Subcutaneous adipose tissue (tissue), 4 donors: ENCODE measurements around the gene BPIFB4. TPM values are rescaled to one million over a fixed set of nuclear protein-coding genes. Genes with fewer than 3 reads are reported as not detected.

Experiments used
- total RNA-seq, 4 donors: library from RNA; depleted of rRNA; stranded (reverse); fragments of >200 nt; gene quantifications; one replicate each; pipeline ENCODE4 v1.1.0, GENCODE V29; 2016
- TF ChIP-seq, protein P1 (sequence below): fragments of 450-650 bp; IDR thresholded peaks from one replicate; pipeline ENCODE4 v1.5.1; 2016; ENCODE audit warnings: low read depth, mild to moderate bottlenecking, control low read depth, antibody characterized with exemption, moderate library complexity

The BPIFB4 gene
- total RNA-seq, 4 donors from 2014 or later: not detected

DNA sequence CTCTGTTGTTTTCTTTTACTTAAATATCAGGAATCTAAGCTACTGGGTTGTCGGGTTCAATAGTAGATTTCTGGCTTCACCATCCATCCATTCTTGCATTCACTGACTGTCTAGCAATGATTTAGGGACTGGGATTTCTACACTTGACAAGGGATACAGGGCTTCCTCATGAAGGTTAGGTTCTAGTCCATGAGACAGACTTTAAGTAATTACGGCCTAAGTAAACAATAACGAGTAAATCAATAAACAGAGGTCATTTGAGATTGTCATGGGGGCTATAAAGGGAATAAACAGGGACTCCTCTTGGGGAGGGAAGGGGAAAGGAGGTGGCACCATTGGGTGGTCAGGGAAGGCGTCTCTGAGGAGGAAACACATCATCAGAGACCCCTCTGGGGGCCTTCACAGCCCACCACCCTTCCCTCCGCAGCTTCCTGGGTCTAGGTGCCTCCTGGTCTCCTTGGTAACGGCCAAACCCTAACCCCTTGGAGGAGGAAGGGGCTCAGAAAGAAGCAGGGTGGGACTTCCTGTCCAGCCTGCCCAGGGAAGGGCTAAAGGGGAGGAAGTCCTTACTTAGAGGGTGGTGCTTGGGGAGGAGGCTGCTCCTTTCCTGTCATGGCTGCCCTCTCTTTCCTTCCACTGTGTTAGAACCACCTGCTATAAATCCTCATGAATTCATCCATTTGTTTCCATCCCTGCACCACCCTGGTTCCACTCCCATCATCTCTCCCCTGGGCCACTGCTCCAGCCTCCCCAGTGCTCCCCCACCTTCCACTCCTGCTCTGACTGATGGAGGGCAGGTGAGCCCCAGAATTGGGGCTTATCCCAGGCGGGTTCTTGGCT is 33.3 kb downstream of the BPIFB4 start:
- TF ChIP-seq, protein P1, sequence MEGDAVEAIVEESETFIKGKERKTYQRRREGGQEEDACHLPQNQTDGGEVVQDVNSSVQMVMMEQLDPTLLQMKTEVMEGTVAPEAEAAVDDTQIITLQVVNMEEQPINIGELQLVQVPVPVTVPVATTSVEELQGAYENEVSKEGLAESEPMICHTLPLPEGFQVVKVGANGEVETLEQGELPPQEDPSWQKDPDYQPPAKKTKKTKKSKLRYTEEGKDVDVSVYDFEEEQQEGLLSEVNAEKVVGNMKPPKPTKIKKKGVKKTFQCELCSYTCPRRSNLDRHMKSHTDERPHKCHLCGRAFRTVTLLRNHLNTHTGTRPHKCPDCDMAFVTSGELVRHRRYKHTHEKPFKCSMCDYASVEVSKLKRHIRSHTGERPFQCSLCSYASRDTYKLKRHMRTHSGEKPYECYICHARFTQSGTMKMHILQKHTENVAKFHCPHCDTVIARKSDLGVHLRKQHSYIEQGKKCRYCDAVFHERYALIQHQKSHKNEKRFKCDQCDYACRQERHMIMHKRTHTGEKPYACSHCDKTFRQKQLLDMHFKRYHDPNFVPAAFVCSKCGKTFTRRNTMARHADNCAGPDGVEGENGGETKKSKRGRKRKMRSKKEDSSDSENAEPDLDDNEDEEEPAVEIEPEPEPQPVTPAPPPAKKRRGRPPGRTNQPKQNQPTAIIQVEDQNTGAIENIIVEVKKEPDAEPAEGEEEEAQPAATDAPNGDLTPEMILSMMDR: no peak

DNA sequence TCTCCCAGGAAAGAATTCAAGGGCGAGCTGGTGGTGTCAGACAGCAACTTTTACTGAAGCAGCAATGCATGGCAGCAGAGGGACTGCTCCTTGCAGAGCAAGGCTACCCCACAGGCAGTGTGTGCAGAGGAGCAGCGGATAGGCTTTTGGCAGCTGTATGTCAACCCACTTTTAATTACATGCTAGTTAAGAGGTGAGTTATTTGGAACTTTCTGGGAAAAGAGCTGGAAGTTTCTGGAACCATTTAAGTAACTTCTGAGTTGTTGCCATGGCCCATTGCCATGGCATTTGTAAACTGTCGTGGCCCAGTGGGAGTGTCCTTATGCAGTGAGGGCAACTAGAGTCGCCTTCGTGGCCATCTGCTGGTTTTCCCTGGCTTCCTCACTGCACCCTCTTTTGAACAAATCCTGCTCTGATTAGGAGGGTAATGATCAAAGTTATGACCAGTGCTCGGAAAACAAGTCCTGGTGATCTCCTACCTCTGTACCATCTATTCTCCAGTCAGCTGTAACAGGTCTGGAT is 34.0 kb downstream of the BPIFB4 start:
- TF ChIP-seq, protein P1: no peak

DNA sequence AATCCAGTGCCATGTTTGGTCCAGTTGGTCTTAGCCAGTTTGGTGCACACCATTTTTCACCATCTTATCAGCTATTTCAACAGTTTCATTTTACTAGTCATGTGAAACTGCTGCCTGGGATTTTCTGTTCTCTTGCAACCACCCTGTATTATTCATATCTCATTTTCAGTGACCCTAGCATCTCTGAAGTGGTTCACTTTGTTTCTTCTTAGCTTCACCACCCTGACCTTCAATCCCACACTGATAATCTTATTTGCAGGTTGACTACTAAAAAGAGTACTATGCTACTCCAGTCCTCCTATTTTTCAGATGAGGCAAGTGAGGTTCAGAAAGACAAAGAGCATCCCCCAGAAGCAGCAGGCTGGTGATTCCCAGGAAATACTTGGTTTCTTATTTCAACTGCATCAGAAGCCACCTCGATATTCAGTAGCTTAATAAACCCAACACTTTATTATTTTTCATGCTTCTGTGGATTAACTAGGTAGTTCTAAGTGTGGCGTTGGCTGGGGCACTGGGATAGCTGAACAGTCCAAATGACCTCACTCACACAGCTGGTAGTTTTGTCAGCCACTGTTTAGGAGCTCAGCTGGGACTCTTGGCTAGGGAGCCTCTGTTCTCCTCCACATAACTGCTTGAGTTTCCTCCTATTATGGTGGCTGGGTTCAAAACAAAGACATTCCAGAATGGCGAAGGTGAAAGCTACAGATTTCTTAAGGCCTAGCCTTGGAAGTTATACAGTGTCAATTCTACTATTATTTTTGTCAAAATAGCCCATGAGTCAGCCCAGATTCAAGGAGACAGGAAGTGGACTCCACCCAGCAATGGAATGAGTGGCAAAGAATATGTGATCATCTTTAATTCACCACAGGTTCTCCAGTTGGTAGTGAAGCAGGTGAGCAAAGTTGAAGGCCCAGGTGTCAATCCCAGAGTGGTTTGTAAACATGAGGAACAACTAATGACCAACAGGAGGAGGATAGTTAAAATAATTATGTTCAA is 40.6 kb downstream of the BPIFB4 start:
- TF ChIP-seq, protein P1: no peak

DNA sequence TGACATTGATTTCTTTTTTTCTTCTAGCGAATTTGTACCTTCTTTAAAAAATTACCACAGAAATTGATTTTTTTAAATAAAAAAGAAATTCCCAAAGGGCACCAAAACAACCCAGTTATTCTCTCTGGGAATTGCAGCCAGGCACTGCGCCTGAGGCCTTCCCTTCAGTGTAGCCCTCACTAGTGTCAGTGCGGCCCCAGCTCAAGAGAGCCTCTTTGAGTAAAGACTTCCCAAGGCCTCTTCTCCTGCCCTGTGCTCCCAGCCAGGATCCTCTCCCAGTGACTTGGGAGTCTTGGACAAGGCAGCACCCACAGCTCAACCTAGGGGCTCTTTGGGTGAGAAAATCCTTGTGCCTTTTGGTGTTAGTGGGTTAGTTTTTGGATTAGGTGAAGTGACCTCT is 41.5 kb downstream of the BPIFB4 start:
- TF ChIP-seq, protein P1: no peak

DNA sequence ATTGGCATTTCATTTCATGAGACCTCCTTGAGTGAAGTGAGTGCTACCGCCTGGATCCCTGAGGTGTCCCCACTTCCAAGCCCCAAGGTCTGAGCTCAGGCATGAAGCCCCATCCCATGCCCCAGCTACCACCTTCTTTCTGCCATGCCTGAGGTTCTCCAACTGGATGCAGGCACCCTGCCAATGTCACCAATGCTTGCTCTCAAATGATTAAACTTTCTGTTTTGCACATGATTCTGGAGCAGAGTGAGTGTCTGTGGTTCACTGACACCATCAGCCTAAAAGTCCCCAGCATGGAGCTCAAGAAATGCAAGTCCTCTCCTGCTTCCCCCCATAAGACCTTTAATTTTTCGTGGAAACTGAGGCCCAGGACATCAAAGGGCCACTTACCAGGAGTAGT is 44.8 kb downstream of the BPIFB4 start:
- TF ChIP-seq, protein P1: no peak

DNA sequence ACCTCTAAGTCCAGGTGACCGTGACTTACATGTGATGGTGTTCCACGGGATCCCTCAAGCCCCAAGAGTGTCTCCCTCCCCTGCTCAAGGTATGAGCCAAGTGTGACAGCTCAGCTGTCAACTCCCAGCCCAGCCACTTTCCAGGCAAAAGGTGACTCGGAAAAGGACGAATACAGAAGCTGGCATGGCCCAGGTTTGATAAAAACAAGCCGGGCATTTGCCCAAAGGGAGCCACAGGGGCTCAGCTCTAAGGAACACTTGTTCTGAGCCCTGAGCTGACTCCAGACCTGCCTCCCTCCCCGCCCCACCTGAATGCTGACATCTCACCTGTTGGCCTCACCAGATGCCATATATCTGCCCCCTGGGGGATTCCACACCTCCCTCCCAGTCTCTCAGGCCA is 45.6 kb downstream of the BPIFB4 start:
- TF ChIP-seq, protein P1: no peak

DNA sequence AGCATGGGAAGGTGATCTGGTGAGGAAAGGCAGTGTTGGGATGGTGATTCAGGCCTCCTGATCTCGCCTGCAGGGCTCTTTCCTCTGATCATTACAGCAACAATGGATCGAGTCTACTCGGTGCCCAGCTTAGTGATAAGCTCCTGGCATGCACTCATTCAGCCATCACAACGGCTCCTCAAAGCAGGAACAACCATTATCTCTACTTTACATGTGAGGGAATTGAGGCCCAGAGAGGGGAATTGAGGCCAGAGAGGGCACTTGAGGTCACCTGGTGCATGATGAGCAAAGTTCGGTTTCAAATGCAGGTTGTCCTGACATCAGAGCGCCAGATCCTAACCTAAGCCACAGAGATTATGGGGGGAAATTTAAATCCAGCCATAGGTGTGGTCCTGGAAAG is 46.5 kb downstream of the BPIFB4 start:
- TF ChIP-seq, protein P1: no peak
